AG09309 (cell line): ENCODE results near the gene SLC4A7.

Experiments
- DNase-seq: peaks from one replicate; pipeline ENCODE4 v3.0.0-alpha.2; 2010; ENCODE audit warnings: low read depth
- H3K4me3 ChIP-seq: 2 replicates; pipeline ENCODE4 v1.5.1; 2011; ENCODE audit warnings: mild to moderate bottlenecking, low read depth, low read length, moderate library complexity; ENCODE audit not compliant: control insufficient read depth
- CTCF ChIP-seq: IDR thresholded peaks from 2 replicates; pipeline ENCODE4 v1.5.1; 2011; ENCODE audit warnings: mild to moderate bottlenecking, low read depth, low read length, inconsistent platforms; ENCODE audit not compliant: insufficient read depth, control insufficient read depth; ENCODE audit errors: missing control alignments

SLC4A7 gene

GRCh38 chr3:27507111-27507510, 22.9 kb upstream of the SLC4A7 start:
- no peak for TF ChIP-seq CTCF
- H3K4me3 ChIP-seq: no peak overlapping the region
- no peak for DNase-seq

- no peak for DNase-seq
- TF ChIP-seq CTCF: no peak
- no peak overlapping the region for H3K4me3 ChIP-seq
Observed at GRCh38 chr3:27504749-27505148, 20.6 kb upstream of the SLC4A7 start.

GRCh38 chr3:27503526-27503925, 19.3 kb upstream of the SLC4A7 start:
- TF ChIP-seq CTCF: no peak
- no peak overlapping the region for H3K4me3 ChIP-seq
- DNase-seq: peak; percentile 94

- no peak for TF ChIP-seq CTCF
- DNase-seq: no peak
- no peak overlapping the region for H3K4me3 ChIP-seq
Observed at GRCh38 chr3:27501759-27502158, 17.6 kb upstream of the SLC4A7 start.

- no peak for DNase-seq
- H3K4me3 ChIP-seq: no peak overlapping the region
- TF ChIP-seq CTCF: no peak
Observed at GRCh38 chr3:27500986-27501385, 16.8 kb upstream of the SLC4A7 start.

GRCh38 chr3:27500035-27500434, 15.9 kb upstream of the SLC4A7 start:
- TF ChIP-seq CTCF: no peak
- no peak overlapping the region for H3K4me3 ChIP-seq
- peak; percentile 39 for DNase-seq

- no peak for DNase-seq
- TF ChIP-seq CTCF: no peak
- H3K4me3 ChIP-seq: no peak overlapping the region
Observed at GRCh38 chr3:27494784-27495183, 10.6 kb upstream of the SLC4A7 start.
